Fibroblast of skin of left biceps (primary cell): ENCODE measurements around the gene EBF4.
"Not testable (repeated sequence)": the region's sequence is repeated elsewhere in the genome, so short reads cannot be mapped to it uniquely, and the experiment has no call there.

Experiments used
- DNase-seq, 2 experiments: peaks; one replicate each; pipeline ENCODE4 v3.0.0-alpha.2; 2013; ENCODE audit warnings: low read depth in 2 of 2

Gene EBF4

GRCh38 chr20:2672446-2672845 is 20.1 kb upstream of the EBF4 start:
- no peak for DNase-seq

- no peak for DNase-seq
Measured at GRCh38 chr20:2673453-2673852, 19.1 kb upstream of the EBF4 start.

- DNase-seq = no peak
Measured at GRCh38 chr20:2680046-2680445, 12.5 kb upstream of the EBF4 start.

GRCh38 chr20:2682040-2682439 is 10.5 kb upstream of the EBF4 start:
- not testable (repeated sequence) for DNase-seq

GRCh38 chr20:2684817-2685216 is 7.8 kb upstream of the EBF4 start:
- DNase-seq = not testable (repeated sequence)

- no peak for DNase-seq
Measured at GRCh38 chr20:2687514-2687913, 5.1 kb upstream of the EBF4 start.

GRCh38 chr20:2688041-2688591 is 4.5 kb upstream of the EBF4 start:
- DNase-seq = peak in 1 of 2 experiments; percentile 15

GRCh38 chr20:2690213-2690612 is 2.4 kb upstream of the EBF4 start:
- DNase-seq = no peak

GRCh38 chr20:2690718-2691117 is 1.9 kb upstream of the EBF4 start:
- DNase-seq = no peak

GRCh38 chr20:2691127-2691526 is 1.5 kb upstream of the EBF4 start:
- no peak for DNase-seq

GRCh38 chr20:2691663-2692035 is 931 bp upstream of the EBF4 start:
- DNase-seq = no peak

GRCh38 chr20:2692886-2693285 is 306 bp downstream of the EBF4 start:
- no peak for DNase-seq

GRCh38 chr20:2693286-2694007 is 867 bp downstream of the EBF4 start:
- no peak for DNase-seq

GRCh38 chr20:2694008-2694471 is 1.5 kb downstream of the EBF4 start:
- DNase-seq = no peak

GRCh38 chr20:2694519-2694918 is 1.9 kb downstream of the EBF4 start:
- DNase-seq = no peak

- DNase-seq = no peak
Measured at GRCh38 chr20:2695206-2695983, 2.8 kb downstream of the EBF4 start.

GRCh38 chr20:2695984-2696525 is 3.5 kb downstream of the EBF4 start:
- DNase-seq = not testable (repeated sequence)

GRCh38 chr20:2696646-2697045 is 4.1 kb downstream of the EBF4 start:
- no peak for DNase-seq

- no peak for DNase-seq
Measured at GRCh38 chr20:2697768-2698167, 5.2 kb downstream of the EBF4 start.

GRCh38 chr20:2698186-2698817 is 5.7 kb downstream of the EBF4 start:
- no peak for DNase-seq

- no peak for DNase-seq
Measured at GRCh38 chr20:2698912-2699311, 6.3 kb downstream of the EBF4 start.

- no peak for DNase-seq
Measured at GRCh38 chr20:2699775-2700413, 7.3 kb downstream of the EBF4 start.
